GM21360 (cell line): Measurements from ENCODE around the gene DUX4.
A peak's percentile ranks its signal among the peaks of the same experiment; 100 is the strongest.
"Not testable (repeated sequence)": the region's sequence is repeated elsewhere in the genome, so short reads cannot be mapped to it uniquely, and the experiment has no call there.

ENCODE experiments used
- ATAC-seq: cut with Tn5 transposase; IDR thresholded peaks from one replicate; pipeline ENCODE4 v1.9.1; 2021; ENCODE audit warnings: mild to moderate bottlenecking, moderate library complexity; ENCODE audit not compliant: unreplicated experiment

DUX4 gene

DNA sequence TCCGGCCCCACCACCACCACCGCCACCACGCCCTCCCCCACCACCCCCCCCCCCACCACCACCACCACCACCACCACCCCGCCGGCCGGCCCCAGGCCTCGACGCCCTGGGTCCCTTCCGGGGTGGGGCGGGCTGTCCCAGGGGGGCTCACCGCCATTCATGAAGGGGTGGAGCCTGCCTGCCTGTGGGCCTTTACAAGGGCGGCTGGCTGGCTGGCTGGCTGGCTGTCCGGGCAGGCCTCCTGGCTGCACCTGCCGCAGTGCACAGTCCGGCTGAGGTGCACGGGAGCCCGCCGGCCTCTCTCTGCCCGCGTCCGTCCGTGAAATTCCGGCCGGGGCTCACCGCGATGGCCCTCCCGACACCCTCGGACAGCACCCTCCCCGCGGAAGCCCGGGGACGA lies at the start of gene DUX4:
Gene DUX4, plus strand, starts transcription at position 347 of the 400 bp plus-strand sequence. Its CDS starts 0 bp downstream, at position 347.
- ATAC-seq, result not testable (repeated sequence)

DNA sequence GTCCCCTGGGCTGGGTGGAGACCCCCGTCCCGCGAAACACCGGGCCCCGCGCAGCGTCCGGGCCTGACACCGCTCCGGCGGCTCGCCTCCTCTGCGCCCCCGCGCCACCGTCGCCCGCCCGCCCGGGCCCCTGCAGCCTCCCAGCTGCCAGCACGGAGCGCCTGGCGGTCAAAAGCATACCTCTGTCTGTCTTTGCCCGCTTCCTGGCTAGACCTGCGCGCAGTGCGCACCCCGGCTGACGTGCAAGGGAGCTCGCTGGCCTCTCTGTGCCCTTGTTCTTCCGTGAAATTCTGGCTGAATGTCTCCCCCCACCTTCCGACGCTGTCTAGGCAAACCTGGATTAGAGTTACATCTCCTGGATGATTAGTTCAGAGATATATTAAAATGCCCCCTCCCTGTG lies 1.9 kb downstream of the DUX4 start:
- not testable (repeated sequence) for ATAC-seq

- not testable (repeated sequence) for ATAC-seq
Measured at GRCh38 chr4:190177727-190178605, 4.4 kb downstream of the DUX4 start.

DNA sequence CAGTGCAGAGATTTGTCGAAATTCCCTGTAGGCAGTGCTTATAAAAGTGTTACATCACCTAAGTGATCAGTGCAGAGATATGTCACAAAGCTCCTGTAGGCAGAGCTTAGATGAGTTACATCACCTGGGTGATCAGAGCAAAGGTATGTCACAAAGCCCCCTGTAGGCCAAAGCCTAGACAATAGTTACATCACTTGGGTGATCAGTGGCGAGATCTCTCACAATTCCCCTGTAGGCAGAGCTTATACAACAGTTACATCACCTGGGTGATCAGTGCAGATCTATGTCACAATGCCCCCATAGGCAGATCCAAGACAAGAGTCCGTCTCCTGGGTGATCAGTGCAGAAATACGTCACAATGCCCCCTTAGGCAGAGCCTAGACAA lies 5.0 kb downstream of the DUX4 start:
- ATAC-seq, result not testable (repeated sequence)

DNA sequence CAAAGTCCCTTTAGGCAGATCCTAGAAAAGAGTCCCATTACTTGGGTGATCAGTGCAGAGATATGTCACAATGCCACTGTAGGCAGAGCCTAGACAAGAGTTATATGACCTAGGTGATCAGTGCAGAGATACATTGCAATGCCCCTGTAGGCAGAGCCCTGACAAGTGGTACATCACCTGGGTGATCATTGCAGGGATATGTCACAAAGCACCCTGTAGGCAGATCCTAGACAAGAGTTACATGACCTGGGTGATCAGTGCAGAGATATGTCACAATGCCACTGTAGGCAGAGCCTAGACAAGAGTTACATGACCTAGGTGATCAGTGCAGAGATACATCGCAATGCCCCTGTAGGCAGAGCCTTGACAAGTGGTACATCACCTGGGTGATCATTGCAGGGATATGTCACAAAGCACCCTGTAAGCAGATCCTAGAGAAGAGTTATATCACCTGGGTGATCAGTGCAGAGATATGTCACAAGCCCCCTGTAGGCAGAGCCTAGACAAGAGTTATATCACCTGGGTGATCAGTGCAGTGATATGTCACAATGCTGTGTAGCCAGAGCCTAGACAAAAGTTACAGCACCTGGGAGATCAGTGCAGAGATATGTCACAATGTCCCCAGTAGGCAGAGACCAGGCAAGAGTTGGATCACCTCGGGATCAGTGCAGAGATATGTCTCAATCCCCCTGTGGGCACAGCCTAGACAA lies 5.6 kb downstream of the DUX4 start:
- ATAC-seq, result peak; percentile 53

DNA sequence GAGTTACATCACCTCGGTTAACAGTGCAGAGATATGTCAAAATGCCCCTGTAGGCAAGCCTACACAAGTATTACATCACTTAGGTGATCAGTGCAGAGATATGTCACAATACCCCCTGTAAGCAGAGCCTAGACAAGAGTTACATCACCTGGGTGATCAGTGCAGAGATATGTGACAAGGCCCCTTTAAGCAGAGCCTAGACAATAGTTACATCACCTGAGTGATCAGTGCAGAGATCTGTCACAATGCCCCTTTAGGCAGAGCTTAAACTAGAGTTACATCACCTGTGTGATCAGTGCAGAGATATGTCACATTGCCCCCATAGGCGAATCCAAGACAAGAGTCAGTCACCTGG lies 6.1 kb downstream of the DUX4 start:
- ATAC-seq, result not testable (repeated sequence)

GRCh38 chr4:190180947-190181346 lies 7.4 kb downstream of the DUX4 start:
- not testable (repeated sequence) for ATAC-seq

DNA sequence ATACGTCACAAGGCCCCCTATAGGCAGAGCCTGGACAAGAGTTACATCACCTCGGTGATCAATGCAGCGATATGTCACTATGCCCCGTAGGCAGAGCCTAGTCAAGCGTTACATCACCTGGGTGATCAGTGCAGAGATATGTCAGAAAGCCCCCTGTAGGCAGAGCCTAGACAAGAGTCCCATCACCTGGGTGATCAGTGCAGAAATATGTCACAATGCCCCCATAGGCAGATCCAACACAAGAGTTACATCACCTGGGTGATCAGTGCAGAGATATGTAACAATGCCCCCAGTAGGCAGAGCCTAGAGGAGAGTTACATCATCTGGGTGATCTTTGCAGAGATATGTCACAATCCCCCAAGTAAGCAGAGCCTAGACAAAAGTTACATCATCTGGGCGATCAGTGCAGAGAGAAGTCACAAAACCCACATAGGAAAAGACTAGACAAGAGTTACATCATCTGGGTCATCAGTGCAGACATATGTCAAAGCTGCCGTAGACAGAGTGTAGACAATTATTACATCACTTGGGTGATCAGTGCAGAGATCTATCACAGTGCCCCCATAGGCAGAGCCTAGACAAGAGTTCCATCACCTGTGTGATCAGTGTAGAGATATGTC lies 8.0 kb downstream of the DUX4 start:
- ATAC-seq, result not testable (repeated sequence)

DNA sequence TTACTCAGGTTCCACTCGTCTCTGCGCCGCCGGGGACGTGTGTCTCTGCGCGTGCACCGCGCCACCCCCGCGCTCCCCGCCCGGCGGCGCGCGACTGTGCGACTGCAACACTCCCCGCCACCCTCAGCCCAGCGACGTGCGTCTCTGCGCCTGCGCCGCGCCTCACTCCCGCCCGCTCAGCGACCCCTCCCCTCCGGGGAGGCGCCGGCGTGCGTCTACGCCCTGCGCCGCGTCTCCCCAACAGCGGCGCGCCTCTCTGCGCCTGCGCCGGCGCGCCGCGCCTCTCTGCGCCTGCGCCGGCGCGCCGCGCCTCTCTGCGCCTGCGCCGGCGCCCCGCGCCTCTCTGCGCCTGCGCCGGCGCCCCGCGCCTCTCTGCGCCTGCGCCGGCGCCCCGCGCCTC lies 29.9 kb downstream of the DUX4 start:
- ATAC-seq, result not testable (repeated sequence)
